HL-60 (cell line): ENCODE measurements around the gene PLA2R1.

Experiments used
- POLR2AphosphoS5 ChIP-seq: IDR thresholded peaks from 2 replicates; pipeline ENCODE4 v1.6.1; 2012; ENCODE audit warnings: low read depth
- TF ChIP-seq, protein P1 (sequence below): IDR thresholded peaks from one replicate; pipeline ENCODE4 v1.5.1; 2011; ENCODE audit warnings: low read length, control low read depth, inconsistent platforms; ENCODE audit not compliant: insufficient read depth

DNA sequence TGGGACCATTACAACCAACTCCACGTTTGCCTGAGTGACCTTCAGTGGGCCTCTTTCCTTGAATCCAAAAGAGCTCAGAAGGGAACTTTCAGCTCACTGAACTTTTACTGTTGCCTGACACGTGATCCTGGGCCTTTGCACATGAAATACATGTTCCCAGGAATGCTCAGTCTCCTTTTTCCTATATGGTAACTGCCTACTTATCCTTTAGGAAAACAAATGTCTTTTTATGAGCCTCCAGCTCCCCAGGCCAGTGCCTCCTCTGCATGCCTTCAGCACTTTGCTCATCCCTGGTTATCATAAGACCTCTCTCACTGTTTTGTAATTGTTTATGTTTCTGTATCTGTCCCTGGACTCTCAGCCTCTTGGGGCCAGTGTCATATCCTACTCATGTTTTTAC is 5.1 kb downstream of the PLA2R1 start:
- TF ChIP-seq POLR2AphosphoS5, result no peak
- TF ChIP-seq, protein P1, sequence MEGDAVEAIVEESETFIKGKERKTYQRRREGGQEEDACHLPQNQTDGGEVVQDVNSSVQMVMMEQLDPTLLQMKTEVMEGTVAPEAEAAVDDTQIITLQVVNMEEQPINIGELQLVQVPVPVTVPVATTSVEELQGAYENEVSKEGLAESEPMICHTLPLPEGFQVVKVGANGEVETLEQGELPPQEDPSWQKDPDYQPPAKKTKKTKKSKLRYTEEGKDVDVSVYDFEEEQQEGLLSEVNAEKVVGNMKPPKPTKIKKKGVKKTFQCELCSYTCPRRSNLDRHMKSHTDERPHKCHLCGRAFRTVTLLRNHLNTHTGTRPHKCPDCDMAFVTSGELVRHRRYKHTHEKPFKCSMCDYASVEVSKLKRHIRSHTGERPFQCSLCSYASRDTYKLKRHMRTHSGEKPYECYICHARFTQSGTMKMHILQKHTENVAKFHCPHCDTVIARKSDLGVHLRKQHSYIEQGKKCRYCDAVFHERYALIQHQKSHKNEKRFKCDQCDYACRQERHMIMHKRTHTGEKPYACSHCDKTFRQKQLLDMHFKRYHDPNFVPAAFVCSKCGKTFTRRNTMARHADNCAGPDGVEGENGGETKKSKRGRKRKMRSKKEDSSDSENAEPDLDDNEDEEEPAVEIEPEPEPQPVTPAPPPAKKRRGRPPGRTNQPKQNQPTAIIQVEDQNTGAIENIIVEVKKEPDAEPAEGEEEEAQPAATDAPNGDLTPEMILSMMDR, result no peak
